IMR-90 (cell line): Measurements from ENCODE around the gene C1orf87. TPM values are rescaled to one million over a fixed set of nuclear protein-coding genes. Genes with fewer than 3 reads are reported as not detected.

ENCODE experiments used
- ATAC-seq: fragments of 200-7000 bp; cut with Tn5 transposase; 2 replicates; pipeline ENCODE4 v1.9.1; 2020; ENCODE audit warnings: low read depth, mild to moderate bottlenecking, moderate library complexity
- BruUV-seq: library from RNA; stranded (reverse); fragments of 400-500 nt; replicated peaks from 2 replicates; lab custom pipeline; 2021; lab: Mats Ljungman, UMichigan
- CTCF ChIA-PET: fragments of 300-600 bp; formaldehyde crosslinking; extraction: SDS; loops from one replicate; lab custom pipeline; 2021; ENCODE audit warnings: antibody characterized with exemption; lab: Yijun Ruan, JAX
- POLR2A ChIA-PET: fragments of 300-600 bp; sonication (Branson Sonifier 250); formaldehyde crosslinking; loops from one replicate; lab custom pipeline; 2022; ENCODE audit warnings: antibody characterized with exemption; ENCODE audit not compliant: unreplicated experiment; lab: Charles Lee
- DNase-seq: peaks from one replicate; pipeline ENCODE4 v3.0.0; 2013
- H2AFZ ChIP-seq: replicated peaks from 2 replicates; pipeline ENCODE3; 2013; ENCODE audit warnings: low read length, mild to moderate bottlenecking; ENCODE audit not compliant: poor library complexity
- H2AK5ac ChIP-seq: 2 replicates; pipeline ENCODE4 v1.6.1; 2013; ENCODE audit warnings: low read depth, low read length, inconsistent platforms
- H2AK9ac ChIP-seq: replicated peaks from 2 replicates; pipeline ENCODE3; 2013; ENCODE audit warnings: mild to moderate bottlenecking, low read depth, low read length, moderate library complexity; ENCODE audit not compliant: poor library complexity
- H2BK120ac ChIP-seq: 2 replicates; pipeline ENCODE4 v1.6.1; 2013; ENCODE audit warnings: low read depth, low read length, inconsistent platforms
- H2BK15ac ChIP-seq: 3 replicates; pipeline ENCODE4 v1.6.1; 2013; ENCODE audit warnings: low read depth, low read length, inconsistent platforms
- H2BK20ac ChIP-seq: 2 replicates; pipeline ENCODE4 v1.6.1; 2013; ENCODE audit warnings: low read depth, mild to moderate bottlenecking, inconsistent platforms, low read length, moderate library complexity
- H2BK5ac ChIP-seq: 2 replicates; pipeline ENCODE4 v1.6.1; 2013; ENCODE audit warnings: mild to moderate bottlenecking, low read depth, low read length, inconsistent platforms; ENCODE audit not compliant: poor library complexity, severe bottlenecking
- H3K14ac ChIP-seq: replicated peaks from 2 replicates; pipeline ENCODE4 v1.6.1; 2013; ENCODE audit warnings: low read depth, low read length, inconsistent platforms
- H3K18ac ChIP-seq: 2 replicates; pipeline ENCODE4 v1.6.1; 2013; ENCODE audit warnings: low read depth, low read length, control low read depth
- H3K23ac ChIP-seq: 2 replicates; pipeline ENCODE4 v1.6.1; 2013; ENCODE audit warnings: low read depth, low read length, inconsistent platforms
- H3K27ac ChIP-seq: 2 replicates; pipeline ENCODE4 v1.5.1; 2013; ENCODE audit warnings: mild to moderate bottlenecking, control low read depth, low read length; ENCODE audit not compliant: insufficient read depth
- H3K27me3 ChIP-seq: 2 replicates; pipeline ENCODE4 v1.6.1; 2013; ENCODE audit warnings: low read length; ENCODE audit not compliant: control insufficient read depth, insufficient read depth
- H3K36me3 ChIP-seq: 2 replicates; pipeline ENCODE4 v1.6.1; 2013; ENCODE audit warnings: low read length, mixed read lengths; ENCODE audit not compliant: control insufficient read depth, insufficient read depth
- H3K4ac ChIP-seq: 2 replicates; pipeline ENCODE4 v1.6.1; 2013; ENCODE audit warnings: low read depth, low read length, inconsistent platforms
- H3K4me1 ChIP-seq: 2 replicates; pipeline ENCODE4 v1.6.1; 2013; ENCODE audit warnings: low read length, mixed read lengths; ENCODE audit not compliant: control insufficient read depth, insufficient read depth
- H3K4me2 ChIP-seq: 2 replicates; pipeline ENCODE4 v1.6.1; 2013; ENCODE audit warnings: low read depth, mild to moderate bottlenecking, control low read depth, low read length, moderate library complexity
- H3K4me3 ChIP-seq: 2 replicates; pipeline ENCODE4 v1.5.1; 2013; ENCODE audit warnings: low read depth, mild to moderate bottlenecking, control low read depth, low read length, moderate library complexity; ENCODE audit not compliant: insufficient read depth
- H3K56ac ChIP-seq: 2 replicates; pipeline ENCODE4 v1.6.1; 2013; ENCODE audit warnings: low read length, inconsistent platforms; ENCODE audit not compliant: insufficient read depth; ENCODE audit errors: extremely low read depth
- H3K79me1 ChIP-seq, 2 experiments: 2 replicates each; pipeline ENCODE4 v1.6.1; 2013; ENCODE audit warnings: low read length in 2 of 2, inconsistent platforms in 1 of 2, low read depth in 1 of 2
- H3K9ac ChIP-seq: 2 replicates; pipeline ENCODE4 v1.6.1; 2013; ENCODE audit warnings: low read depth, low read length, control low read depth
- H3K9me1 ChIP-seq: 2 replicates; pipeline ENCODE4 v1.6.1; 2013; ENCODE audit warnings: low read length, inconsistent platforms; ENCODE audit not compliant: insufficient read depth
- H3K9me3 ChIP-seq: 2 replicates; pipeline ENCODE4 v1.6.1; 2013; ENCODE audit warnings: low read length; ENCODE audit not compliant: control insufficient read depth, insufficient read depth
- H4K20me1 ChIP-seq: 2 replicates; pipeline ENCODE4 v1.6.1; 2013; ENCODE audit warnings: low read length, inconsistent platforms; ENCODE audit not compliant: insufficient read depth
- H4K5ac ChIP-seq: 2 replicates; pipeline ENCODE4 v1.6.1; 2013; ENCODE audit warnings: mild to moderate bottlenecking, low read depth, low read length, control low read depth
- H4K8ac ChIP-seq, 2 experiments: 2 replicates each; pipeline ENCODE4 v1.6.1; 2013; ENCODE audit warnings: low read depth in 2 of 2, low read length in 2 of 2, control low read depth in 1 of 2, inconsistent platforms in 1 of 2
- H4K91ac ChIP-seq: 2 replicates; pipeline ENCODE4 v1.6.1; 2013; ENCODE audit warnings: low read depth, low read length, inconsistent platforms; ENCODE audit not compliant: insufficient read depth
- CEBPB ChIP-seq: IDR thresholded peaks from 2 replicates; pipeline ENCODE4 v1.6.1; 2012; ENCODE audit warnings: low read depth, low read length, improper control_type of control experiment
- CHD1 ChIP-seq: IDR thresholded peaks from 2 replicates; pipeline ENCODE4 v1.6.1; 2012; ENCODE audit warnings: low read depth, low read length, improper control_type of control experiment
- CTCF ChIP-seq: conservative IDR thresholded peaks from 2 replicates; pipeline ENCODE4 v1.5.1; 2012; ENCODE audit warnings: mild to moderate bottlenecking, low read depth, low read length, improper control_type of control experiment
- ELK1 ChIP-seq: fragments of 150-350 bp; IDR thresholded peaks from 2 replicates; pipeline ENCODE4 v1.6.1; 2016; ENCODE audit warnings: low read depth, mild to moderate bottlenecking, low read length, moderate library complexity, borderline replicate concordance
- FOS ChIP-seq: fragments of 150-350 bp; IDR thresholded peaks from 2 replicates; pipeline ENCODE4 v1.6.1; 2016; ENCODE audit warnings: low read depth, low read length
- MAFK ChIP-seq: IDR thresholded peaks from 2 replicates; pipeline ENCODE4 v1.6.1; 2012; ENCODE audit warnings: low read depth, low read length, improper control_type of control experiment
- RCOR1 ChIP-seq: IDR thresholded peaks from 2 replicates; pipeline ENCODE4 v1.6.1; 2012; ENCODE audit warnings: mild to moderate bottlenecking, low read length, improper control_type of control experiment; ENCODE audit not compliant: insufficient replicate concordance
- RFX5 ChIP-seq: IDR thresholded peaks from 2 replicates; pipeline ENCODE4 v1.8.0; 2012; ENCODE audit warnings: low read depth, mild to moderate bottlenecking, low read length, moderate library complexity
- SMC3 ChIP-seq: fragments of 150-350 bp; IDR thresholded peaks from 2 replicates; pipeline ENCODE4 v1.6.1; 2016; ENCODE audit warnings: low read depth, mild to moderate bottlenecking, antibody characterized with exemption, low read length, moderate library complexity
- USF2 ChIP-seq: fragments of 150-350 bp; IDR thresholded peaks from 2 replicates; pipeline ENCODE4 v1.6.1; 2017; ENCODE audit warnings: mild to moderate bottlenecking, antibody characterized with exemption, low read length, low read depth
- WGBS, 2 experiments: methylation state at CpG; one replicate each; pipeline versions ENCODE4 v1.1.5 to v1.1.7; 2013; ENCODE audit warnings: missing lambda C conversion rate in 2 of 2; ENCODE audit not compliant: insufficient read length in 1 of 2; ENCODE audit errors: extremely low coverage in 2 of 2; 5-methylcytosine and 5-hydroxymethylcytosine counted together
- dilution Hi-C: fragments of 300-500 bp; cut with HindIII; formaldehyde crosslinking; loops from one replicate; pipeline ENCODE4 v1.14.3; 2018; ENCODE audit warnings: low sequenced_read_pairs; ENCODE audit not compliant: unreplicated experiment
- in situ Hi-C: fragments of 300-500 bp; cut with MboI; formaldehyde crosslinking; loops from 3 replicates; pipeline ENCODE4 v1.14.3; 2019; ENCODE audit warnings: low sequenced_read_pairs, inconsistent platforms, mixed read lengths
- intact Hi-C: fragments of 100-400 bp; cut with micrococcal nuclease; formaldehyde crosslinking; loops from 2 replicates; pipeline ENCODE4 v1.10.0; 2022
- polyA plus RNA-seq, 3 experiments: library from polyadenylated mRNA; depleted of rRNA; stranded (reverse); fragments of >200 nt; gene quantifications; 2 replicates each; pipeline ENCODE4 v1.2.3, GENCODE V29; 2012; ENCODE audit warnings: low replicate concordance in 1 of 3
- total RNA-seq: library from RNA; depleted of rRNA; stranded (reverse); fragments of >200 nt; gene quantifications from 2 replicates; pipeline ENCODE4 v1.2.3, GENCODE V29; 2012

Gene C1orf87
- total and polyA plus RNA-seq, 2 of the 4 experiments (the other 2 are of a cell fraction), result not detected

GRCh38 chr1:60111118-60111517, 37.5 kb upstream of the C1orf87 start:
- WGBS, 2 experiments, result no CpG with 5 or more reads among the region's 2 CpGs
- no peak overlapping the region for H3K23ac ChIP-seq
- in situ Hi-C loops (no loop called here), dilution Hi-C loops (no loop called here), intact Hi-C loops (no loop called here)
- H4K8ac ChIP-seq, result no peak overlapping the region
- no peaks in the 10 kb centered on the region for H3K9me3 ChIP-seq
- H4K91ac ChIP-seq, result no peak overlapping the region
- ChIA-PET CTCF (interaction anchor here (0.6 kb wide), 1 partner anchor 154 kb away, joined by 3 read pairs; no protein-coding TSS in a partner anchor), POLR2A (no interaction called here)
- H3K56ac ChIP-seq, result no peak overlapping the region
- no peak overlapping the region for H2BK5ac ChIP-seq
- H3K27ac ChIP-seq, result no peak overlapping the region
- H2BK15ac ChIP-seq, result no peak overlapping the region
- no peak overlapping the region for H3K14ac ChIP-seq
- H3K9ac ChIP-seq, result no peak overlapping the region
- no peaks in the 10 kb centered on the region for H3K4me1 ChIP-seq
- no peaks in the 10 kb centered on the region for H4K20me1 ChIP-seq
- DNase-seq (no peak), ATAC-seq (no peak)
- no peaks in the 10 kb centered on the region for H3K9me1 ChIP-seq
- no peak overlapping the region for H2AK5ac ChIP-seq
- no peak overlapping the region for H3K4me2 ChIP-seq
- H2BK120ac ChIP-seq, result no peak overlapping the region
- no peak overlapping the region for H4K5ac ChIP-seq
- H3K36me3 ChIP-seq, result no peaks in the 10 kb centered on the region
- H2BK20ac ChIP-seq, result no peak overlapping the region
- no peak overlapping the region for H3K4ac ChIP-seq
- BruUV-seq, result no TSS peak
- H3K79me1 ChIP-seq, result no peaks in the 10 kb centered on the region
- H3K4me3 ChIP-seq, result no peak overlapping the region
- no peak overlapping the region for H3K18ac ChIP-seq
- no peak overlapping the region for H2AFZ ChIP-seq
- no peak overlapping the region for H2AK9ac ChIP-seq
- no peaks in the 10 kb centered on the region for H3K27me3 ChIP-seq
- TF ChIP-seq RFX5 (no peak), MAFK (no peak), FOS (no peak), ELK1 (no peak), RCOR1 (no peak), USF2 (no peak), SMC3 (no peak), CTCF (no peak), CEBPB (no peak), CHD1 (no peak)
